Stimulated activated CD8-positive, alpha-beta memory T cell treated with anti-CD3 and anti-CD28 coated beads, Interleukin-15, amount 100 ng/mL, for 1 hour (primary cell): ENCODE results near the gene TOMM20L.
A peak's percentile ranks its signal among the peaks of the same experiment; 100 is the strongest.

ENCODE experiments used
- DNase-seq: peaks from one replicate; pipeline ENCODE4 v3.0.0-alpha.2; 2020; ENCODE audit warnings: low read depth

The TOMM20L gene

DNA sequence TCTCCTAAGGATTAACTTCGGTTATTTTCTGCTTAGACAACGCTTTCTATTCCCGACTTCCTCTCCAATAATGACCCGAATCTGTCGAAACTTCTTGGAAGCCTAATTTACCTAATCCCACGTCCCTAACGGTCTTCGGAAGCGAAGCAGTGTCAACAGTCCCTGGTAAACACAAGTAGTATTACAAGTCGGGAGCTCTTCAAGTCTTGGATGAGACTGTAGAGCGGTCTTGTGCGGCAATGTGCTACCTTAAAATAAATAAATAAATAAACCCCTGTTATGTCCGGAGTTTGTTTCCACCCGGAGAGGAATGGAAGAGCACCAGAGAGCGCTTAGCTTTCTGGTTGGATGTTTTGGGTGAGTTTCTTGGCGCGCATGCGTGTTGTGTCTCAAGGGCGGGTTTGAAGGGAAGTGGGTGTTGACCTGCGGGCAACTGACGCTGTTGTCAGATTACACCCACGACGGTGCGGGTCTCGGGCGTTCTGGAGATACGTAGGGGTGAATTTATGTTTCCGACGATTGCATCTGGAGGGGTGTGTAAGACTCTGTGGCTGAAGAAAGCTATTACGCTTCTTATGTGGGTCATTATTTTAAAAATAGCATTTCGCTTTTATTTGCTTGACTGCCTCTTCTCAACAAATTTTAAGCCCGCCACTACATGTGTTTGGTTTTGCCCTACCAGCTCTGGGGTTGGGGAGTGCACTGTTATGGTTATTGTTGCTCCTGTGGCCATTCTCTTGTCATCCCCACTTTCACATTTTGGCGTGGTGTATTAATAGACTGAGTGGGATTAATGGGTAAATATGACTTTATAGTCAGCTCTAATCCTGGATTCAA is 31.8 kb downstream of the TOMM20L start, which contains the start of the genes KIAA0586 and TIMM9:
TSS of gene KIAA0586 (plus strand) at position 439 of the 837 bp plus-strand sequence. CDS start 546 bp downstream, outside the sequence.
TSS of gene TIMM9 (minus strand) at position 251 of the 837 bp plus-strand sequence. CDS start 15,586 bp downstream, outside the sequence.
- peak; percentile 89 for DNase-seq

GRCh38 chr14:58428118-58428683 is 32.5 kb downstream of the TOMM20L start:
- no peak for DNase-seq

DNA sequence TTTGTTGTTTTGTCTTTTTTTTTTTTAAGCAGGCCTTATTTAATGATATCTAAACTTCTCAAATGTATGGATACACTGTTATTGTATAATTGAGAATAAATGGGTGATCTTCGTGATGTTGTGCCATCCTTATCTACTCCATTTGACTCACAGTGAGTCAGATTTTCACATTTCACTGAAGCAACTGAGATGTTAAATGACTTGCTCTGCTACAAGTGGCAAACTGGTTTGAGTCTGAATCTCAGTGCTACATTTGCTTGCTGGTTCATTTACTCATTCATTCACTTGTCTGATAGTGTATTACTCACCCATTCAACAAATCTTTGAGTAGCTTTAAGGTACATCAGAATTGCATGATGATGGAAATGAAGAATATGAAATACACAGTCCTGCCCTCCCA is 34.4 kb downstream of the TOMM20L start:
- DNase-seq: no peak

DNA sequence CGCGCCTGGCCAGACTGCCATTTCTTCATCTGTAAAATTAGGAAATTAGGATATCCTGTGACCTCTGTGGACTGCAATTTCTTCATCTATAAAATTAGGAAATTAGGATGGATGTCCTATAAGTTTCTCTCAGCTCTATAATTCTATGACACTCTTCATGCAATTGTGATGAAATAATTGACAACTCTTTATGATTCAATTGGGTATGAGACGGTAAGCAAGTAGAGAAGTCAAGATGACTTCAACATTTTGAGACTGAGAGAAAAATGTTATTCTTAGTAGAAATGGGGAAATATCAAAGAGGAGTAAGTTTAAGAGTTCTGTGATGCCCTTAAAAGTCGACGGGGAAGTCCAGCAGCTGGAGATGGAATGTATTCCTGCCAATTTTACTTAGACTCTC is 43.7 kb downstream of the TOMM20L start:
- no peak for DNase-seq

DNA sequence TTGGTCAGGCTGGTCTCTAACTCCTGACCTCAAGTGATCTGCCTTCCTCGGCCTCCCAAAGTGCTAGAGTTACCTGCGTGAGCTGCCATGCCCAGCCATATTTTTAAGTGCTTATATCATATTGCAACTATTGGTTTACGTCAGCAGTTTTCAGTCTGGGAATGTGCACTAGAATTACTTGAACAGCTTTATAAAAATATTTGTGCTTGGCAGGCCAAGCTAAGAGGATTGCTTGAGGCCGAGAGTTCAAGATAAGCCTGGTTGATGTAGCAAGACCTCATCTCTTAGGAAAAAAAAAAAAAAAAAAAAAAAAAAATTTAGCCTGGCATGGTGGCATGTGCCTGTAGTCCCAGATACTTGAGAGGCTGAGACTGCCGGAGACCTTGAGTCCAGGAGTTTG is 48.9 kb downstream of the TOMM20L start:
- no peak for DNase-seq

- DNase-seq: no peak
Measured at GRCh38 chr14:58455593-58456265, 60.0 kb downstream of the TOMM20L start.
